Measurements from ENCODE around the gene ZNF385B.

The ZNF385B gene

GRCh38 chr2:179443180-179443579 is 418.2 kb downstream of the ZNF385B start:
- Histone ChIP-seq H3K9me3 (no peaks in the 10 kb centered on the region), H3K4me2 (no peak overlapping the region), H3K4me3 (no peak overlapping the region), H3K9ac (no peak overlapping the region), H3K27ac (no peak overlapping the region), H3K4me1 (no peaks in the 10 kb centered on the region), H3K27me3 (no peaks in the 10 kb centered on the region), H3K36me3 (no peaks in the 10 kb centered on the region), H4K20me1 (no peaks in the 10 kb centered on the region)
- TF ChIP-seq Cebpa-rat (IDR thresholded peaks at IDR 0.05), result no peak

- no peak for TF ChIP-seq Cebpa-rat (IDR thresholded peaks at IDR 0.05)
- no peak overlapping the region for H3K9ac ChIP-seq
- H3K36me3 ChIP-seq, result no peaks in the 10 kb centered on the region
- H3K27ac ChIP-seq, result no peak overlapping the region
- H3K4me2 ChIP-seq, result no peak overlapping the region
- no peaks in the 10 kb centered on the region for H4K20me1 ChIP-seq
- no peaks in the 10 kb centered on the region for H3K4me1 ChIP-seq
- no peak overlapping the region for H3K4me3 ChIP-seq
- no peaks in the 10 kb centered on the region for H3K27me3 ChIP-seq
- no peaks in the 10 kb centered on the region for H3K9me3 ChIP-seq
Observed at GRCh38 chr2:179442206-179442605, 419.2 kb downstream of the ZNF385B start.

- no peaks in the 10 kb centered on the region for H3K4me1 ChIP-seq
- no peak overlapping the region for H3K9ac ChIP-seq
- no peaks in the 10 kb centered on the region for H3K36me3 ChIP-seq
- no peaks in the 10 kb centered on the region for H4K20me1 ChIP-seq
- H3K9me3 ChIP-seq, result no peaks in the 10 kb centered on the region
- H3K4me3 ChIP-seq, result no peak overlapping the region
- no peak overlapping the region for H3K4me2 ChIP-seq
- no peaks in the 10 kb centered on the region for H3K27me3 ChIP-seq
- H3K27ac ChIP-seq, result no peak overlapping the region
- no peak for TF ChIP-seq Cebpa-rat (IDR thresholded peaks at IDR 0.05)
Observed at GRCh38 chr2:179441551-179441950, 419.9 kb downstream of the ZNF385B start.

GRCh38 chr2:179440642-179441251 is 420.7 kb downstream of the ZNF385B start:
- Histone ChIP-seq H3K27me3 (no peaks in the 10 kb centered on the region), H3K9me3 (no peaks in the 10 kb centered on the region), H3K36me3 (no peaks in the 10 kb centered on the region), H3K9ac (no peak overlapping the region), H3K27ac (no peak overlapping the region), H4K20me1 (no peaks in the 10 kb centered on the region), H3K4me2 (no peak overlapping the region), H3K4me1 (no peaks in the 10 kb centered on the region), H3K4me3 (no peak overlapping the region)
- no peak for TF ChIP-seq Cebpa-rat (IDR thresholded peaks at IDR 0.05)

GRCh38 chr2:179438654-179439053 is 422.8 kb downstream of the ZNF385B start:
- Histone ChIP-seq H3K9ac (no peak overlapping the region), H3K27me3 (no peaks in the 10 kb centered on the region), H3K4me2 (no peak overlapping the region), H3K9me3 (no peaks in the 10 kb centered on the region), H3K27ac (no peak overlapping the region), H3K4me1 (no peaks in the 10 kb centered on the region), H4K20me1 (no peaks in the 10 kb centered on the region), H3K4me3 (no peak overlapping the region), H3K36me3 (no peaks in the 10 kb centered on the region)
- TF ChIP-seq Cebpa-rat (IDR thresholded peaks at IDR 0.05), result no peak

GRCh38 chr2:179437430-179437829 is 424.0 kb downstream of the ZNF385B start:
- Histone ChIP-seq H4K20me1 (no peaks in the 10 kb centered on the region), H3K9ac (no peak overlapping the region), H3K36me3 (no peaks in the 10 kb centered on the region), H3K9me3 (no peaks in the 10 kb centered on the region), H3K27me3 (no peaks in the 10 kb centered on the region), H3K27ac (no peak overlapping the region), H3K4me2 (no peak overlapping the region), H3K4me1 (no peaks in the 10 kb centered on the region), H3K4me3 (no peak overlapping the region)
- no peak for TF ChIP-seq Cebpa-rat (IDR thresholded peaks at IDR 0.05)

- Histone ChIP-seq H4K20me1 (no peaks in the 10 kb centered on the region), H3K9ac (no peak overlapping the region), H3K4me3 (no peak overlapping the region), H3K9me3 (no peaks in the 10 kb centered on the region), H3K36me3 (no peaks in the 10 kb centered on the region), H3K4me1 (no peaks in the 10 kb centered on the region), H3K27ac (no peak overlapping the region), H3K27me3 (no peaks in the 10 kb centered on the region), H3K4me2 (no peak overlapping the region)
- no peak for TF ChIP-seq Cebpa-rat (IDR thresholded peaks at IDR 0.05)
Observed at GRCh38 chr2:179435566-179435965, 425.8 kb downstream of the ZNF385B start.

GRCh38 chr2:179435000-179435399 is 426.4 kb downstream of the ZNF385B start:
- Histone ChIP-seq H3K27ac (no peak overlapping the region), H3K36me3 (no peaks in the 10 kb centered on the region), H3K4me3 (no peak overlapping the region), H3K4me2 (no peak overlapping the region), H3K9me3 (no peaks in the 10 kb centered on the region), H4K20me1 (no peaks in the 10 kb centered on the region), H3K9ac (no peak overlapping the region), H3K4me1 (no peaks in the 10 kb centered on the region), H3K27me3 (no peaks in the 10 kb centered on the region)
- no peak for TF ChIP-seq Cebpa-rat (IDR thresholded peaks at IDR 0.05)

GRCh38 chr2:179434357-179434756 is 427.1 kb downstream of the ZNF385B start:
- Histone ChIP-seq H4K20me1 (no peaks in the 10 kb centered on the region), H3K27me3 (no peaks in the 10 kb centered on the region), H3K36me3 (no peaks in the 10 kb centered on the region), H3K9ac (no peak overlapping the region), H3K27ac (no peak overlapping the region), H3K9me3 (no peaks in the 10 kb centered on the region), H3K4me2 (no peak overlapping the region), H3K4me1 (no peaks in the 10 kb centered on the region), H3K4me3 (no peak overlapping the region)
- no peak for TF ChIP-seq Cebpa-rat (IDR thresholded peaks at IDR 0.05)

- H3K36me3 ChIP-seq, result no peaks in the 10 kb centered on the region
- no peaks in the 10 kb centered on the region for H4K20me1 ChIP-seq
- no peak overlapping the region for H3K9ac ChIP-seq
- no peak overlapping the region for H3K27ac ChIP-seq
- H3K9me3 ChIP-seq, result no peaks in the 10 kb centered on the region
- H3K4me3 ChIP-seq, result no peak overlapping the region
- no peaks in the 10 kb centered on the region for H3K4me1 ChIP-seq
- no peaks in the 10 kb centered on the region for H3K27me3 ChIP-seq
- TF ChIP-seq Cebpa-rat (IDR thresholded peaks at IDR 0.05), result no peak
- H3K4me2 ChIP-seq, result no peak overlapping the region
Observed at GRCh38 chr2:179432751-179433150, 428.7 kb downstream of the ZNF385B start.

GRCh38 chr2:179429597-179429996 is 431.8 kb downstream of the ZNF385B start:
- H4K20me1 ChIP-seq, result no peaks in the 10 kb centered on the region
- no peak for TF ChIP-seq Cebpa-rat (IDR thresholded peaks at IDR 0.05)
- H3K4me1 ChIP-seq, result no peaks in the 10 kb centered on the region
- no peak overlapping the region for H3K27ac ChIP-seq
- H3K27me3 ChIP-seq, result no peaks in the 10 kb centered on the region
- no peaks in the 10 kb centered on the region for H3K9me3 ChIP-seq
- no peak overlapping the region for H3K4me3 ChIP-seq
- no peaks in the 10 kb centered on the region for H3K36me3 ChIP-seq
- H3K4me2 ChIP-seq, result no peak overlapping the region
- no peak overlapping the region for H3K9ac ChIP-seq
